HEK293 (cell line): Measurements from ENCODE around the gene EPO.

Source experiments
- CTCF ChIA-PET: fragments of 350-600 bp; formaldehyde crosslinking; extraction: SDS; loops from one replicate; lab custom pipeline; 2021; ENCODE audit warnings: antibody characterized with exemption; lab: Yijun Ruan, JAX
- POLR2A ChIA-PET: fragments of 300-600 bp; formaldehyde crosslinking; extraction: SDS; loops from one replicate; lab custom pipeline; 2020; ENCODE audit warnings: antibody characterized with exemption, inconsistent platforms; lab: Yijun Ruan, JAX
- H3K27ac ChIP-seq: fragments of 200-500 bp; sonication (Bioruptor generic); 2 replicates; pipeline ENCODE4 v1.5.1; 2014; ENCODE audit warnings: low read depth, low read length, control low read depth, inconsistent platforms; ENCODE audit errors: extremely low read depth
- H3K36me3 ChIP-seq, 2 experiments: fragments of 200-500 bp in 1 of 2; sonication (Bioruptor generic) in 1 of 2; 1 replicate in 1 of 2; 2 replicates in 1 of 2; pipeline ENCODE4 v1.5.1; 2014 to 2017; ENCODE audit warnings: inconsistent platforms in 2 of 2, low read length in 2 of 2; ENCODE audit not compliant: control insufficient read depth in 2 of 2, insufficient read depth in 1 of 2
- H3K4me1 ChIP-seq: fragments of 200-500 bp; sonication (Bioruptor generic); 2 replicates; pipeline ENCODE4 v1.5.1; 2014; ENCODE audit warnings: mild to moderate bottlenecking, low read length, inconsistent platforms; ENCODE audit not compliant: control insufficient read depth, insufficient read depth
- H3K4me3 ChIP-seq: 2 replicates; pipeline ENCODE4 v1.5.1; 2011; ENCODE audit warnings: low read depth, mild to moderate bottlenecking, control low read depth, low read length, moderate library complexity
- H3K9me3 ChIP-seq: fragments of 200-500 bp; sonication (Bioruptor generic); 2 replicates; pipeline ENCODE4 v1.5.1; 2014; ENCODE audit warnings: low read depth, low read length, inconsistent platforms; ENCODE audit not compliant: control insufficient read depth, insufficient read depth
- ZFP3 ChIP-seq: fragments of 450-650 bp; formaldehyde crosslinking; IDR thresholded peaks from 2 replicates; pipeline ENCODE4 v1.5.1; 2016; ENCODE audit warnings: low read depth, missing biosample characterization, missing genetic modification characterization
- ZNF585B ChIP-seq: fragments of 450-650 bp; formaldehyde crosslinking; IDR thresholded peaks from 2 replicates; pipeline ENCODE4 v1.5.1; 2016; ENCODE audit warnings: missing biosample characterization, missing genetic modification characterization
- TF ChIP-seq, protein P1 (sequence below): fragments of 450-650 bp; formaldehyde crosslinking; IDR thresholded peaks from 2 replicates; pipeline ENCODE4 v1.5.1; 2016; ENCODE audit warnings: missing biosample characterization, missing genetic modification characterization

The EPO gene

DNA sequence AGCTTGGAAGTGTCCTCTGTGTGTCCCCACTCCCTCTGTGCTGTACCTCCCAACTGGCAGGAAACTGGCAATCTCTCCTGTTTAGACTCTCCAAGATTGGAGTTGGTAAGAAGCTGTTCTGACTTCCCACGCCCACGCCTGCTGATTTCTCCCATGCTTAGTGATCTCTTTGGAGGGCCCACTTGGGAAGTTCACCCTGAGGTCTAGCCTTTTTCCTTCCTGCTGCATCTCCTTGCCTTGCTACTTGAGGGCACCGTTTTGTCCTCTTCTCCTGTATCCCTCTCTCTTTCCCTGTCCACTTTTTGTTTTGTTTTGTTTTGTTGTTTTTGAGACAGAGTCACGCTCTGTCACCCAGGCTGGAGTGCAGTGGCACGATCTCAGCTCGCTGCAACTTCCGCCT, 48.5 kb downstream of the EPO start:
- Histone ChIP-seq H3K36me3 (no peaks in the 10 kb centered on the region), H3K9me3 (no peaks in the 10 kb centered on the region)
- POLR2A ChIA-PET, result no interaction called here
- TF ChIP-seq, protein P1, sequence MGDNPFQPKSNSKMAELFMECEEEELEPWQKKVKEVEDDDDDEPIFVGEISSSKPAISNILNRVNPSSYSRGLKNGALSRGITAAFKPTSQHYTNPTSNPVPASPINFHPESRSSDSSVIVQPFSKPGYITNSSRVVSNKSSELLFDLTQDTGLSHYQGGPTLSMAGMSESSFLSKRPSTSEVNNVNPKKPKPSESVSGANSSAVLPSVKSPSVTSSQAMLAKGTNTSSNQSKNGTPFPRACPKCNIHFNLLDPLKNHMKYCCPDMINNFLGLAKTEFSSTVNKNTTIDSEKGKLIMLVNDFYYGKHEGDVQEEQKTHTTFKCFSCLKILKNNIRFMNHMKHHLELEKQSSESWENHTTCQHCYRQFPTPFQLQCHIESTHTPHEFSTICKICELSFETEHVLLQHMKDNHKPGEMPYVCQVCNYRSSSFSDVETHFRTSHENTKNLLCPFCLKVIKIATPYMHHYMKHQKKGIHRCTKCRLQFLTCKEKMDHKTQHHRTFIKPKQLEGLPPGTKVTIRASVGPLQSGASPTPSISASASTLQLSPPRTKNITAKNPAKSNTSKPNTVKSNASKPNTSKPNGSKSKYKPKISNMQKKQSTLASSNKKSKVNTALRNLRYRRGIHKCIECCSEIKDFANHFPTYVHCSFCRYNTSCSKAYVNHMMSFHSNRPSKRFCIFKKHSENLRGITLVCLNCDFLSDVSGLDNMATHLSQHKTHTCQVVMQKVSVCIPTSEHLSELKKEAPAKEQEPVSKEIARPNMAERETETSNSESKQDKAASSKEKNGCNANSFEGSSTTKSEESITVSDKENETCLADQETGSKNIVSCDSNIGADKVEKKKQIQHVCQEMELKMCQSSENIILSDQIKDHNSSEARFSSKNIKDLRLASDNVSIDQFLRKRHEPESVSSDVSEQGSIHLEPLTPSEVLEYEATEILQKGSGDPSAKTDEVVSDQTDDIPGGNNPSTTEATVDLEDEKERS (tag by site-specific recombination), result no peak
- TF ChIP-seq ZNF585B (tag by site-specific recombination) (peak; percentile 37; the same call in 1 of the 2 replicates), ZFP3 (no peak)
- TF ChIP-seq, all 188 proteins: peak for 1
- CTCF ChIA-PET, result interaction anchor here (0.7 kb wide), 1 partner anchor 9 kb away, joined by 3 read pairs; no protein-coding TSS in a partner anchor
- no peaks in the 10 kb centered on the region for H3K4me1 ChIP-seq
- no peak overlapping the region for H3K4me3 ChIP-seq
- H3K27ac ChIP-seq, result no peak overlapping the region
